Kidney epithelial cell (primary cell): ENCODE measurements around the gene MRPL58. TPM values are rescaled to one million over a fixed set of nuclear protein-coding genes. Genes with fewer than 3 reads are reported as not detected.
A peak's percentile ranks its signal among the peaks of the same experiment; 100 is the strongest.

Experiments
- DNase-seq: peaks from one replicate; pipeline ENCODE4 v3.0.0-alpha.2; 2010; ENCODE audit warnings: low read depth
- H3K27me3 ChIP-seq: 2 replicates; pipeline ENCODE4 v1.6.0; 2011; ENCODE audit warnings: low read length; ENCODE audit not compliant: control insufficient read depth, insufficient read depth
- H3K36me3 ChIP-seq: 2 replicates; pipeline ENCODE4 v1.5.1; 2011; ENCODE audit warnings: low read length; ENCODE audit not compliant: control insufficient read depth, insufficient read depth
- H3K4me3 ChIP-seq: 2 replicates; pipeline ENCODE4 v1.5.1; 2011; ENCODE audit warnings: low read depth, mild to moderate bottlenecking, control low read depth, low read length
- CTCF ChIP-seq: IDR thresholded peaks from 2 replicates; pipeline ENCODE4 v1.5.1; 2011; ENCODE audit warnings: mild to moderate bottlenecking, moderate library complexity, low read length, control low read depth, inconsistent platforms; ENCODE audit not compliant: insufficient read depth, poor library complexity, severe bottlenecking
- total RNA-seq: library from RNA; depleted of rRNA; stranded (reverse); fragments of >200 nt; gene quantifications from 2 replicates; pipeline ENCODE4 v1.2.3, GENCODE V29; 2015

Gene MRPL58
- total RNA-seq, 1 donor from 2014 or later, result 68.5 TPM

- no peak for DNase-seq
- H3K4me3 ChIP-seq, result no peak overlapping the region
- TF ChIP-seq CTCF, result no peak
- H3K36me3 ChIP-seq, result no peaks in the 10 kb centered on the region
- no peaks in the 10 kb centered on the region for H3K27me3 ChIP-seq
Observed at GRCh38 chr17:75030161-75030560, 17.7 kb downstream of the MRPL58 start.

DNA sequence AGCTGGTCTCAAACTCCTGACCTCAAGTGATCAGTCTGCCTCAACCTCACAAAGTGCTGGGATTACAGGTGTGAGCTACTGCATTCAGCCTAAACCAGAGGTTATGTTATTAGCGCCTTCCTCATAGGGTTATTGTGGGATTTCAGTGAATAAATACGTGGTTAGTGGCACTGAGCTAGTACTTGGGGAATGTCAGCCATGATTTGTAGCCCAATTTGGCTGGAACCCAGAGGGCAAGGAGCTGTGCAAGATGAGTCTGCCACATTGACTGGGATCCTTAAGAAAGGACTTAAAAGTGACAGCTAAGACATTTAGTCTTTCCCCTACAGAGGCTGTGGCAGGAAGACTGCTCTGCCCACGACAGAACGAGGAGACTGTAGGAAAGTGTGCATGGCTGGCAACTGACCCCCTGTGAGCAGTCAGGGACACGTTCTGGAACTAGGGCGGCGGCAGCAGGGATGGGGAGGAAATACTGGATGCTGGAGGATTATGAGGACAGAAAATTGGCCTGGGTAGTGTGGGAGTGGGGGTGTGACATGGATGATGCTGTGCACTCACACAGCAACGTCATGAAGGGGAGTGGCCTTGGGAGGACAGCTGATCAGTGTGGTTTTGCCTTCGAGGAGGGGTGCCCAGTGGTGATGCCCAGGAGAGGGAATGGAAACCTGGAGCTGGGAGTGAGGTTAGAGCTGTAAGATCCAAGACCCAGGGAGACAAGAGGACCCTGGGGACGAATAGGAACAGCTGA, 19.7 kb downstream of the MRPL58 start:
- no peak for DNase-seq
- TF ChIP-seq CTCF, result no peak
- Histone ChIP-seq H3K4me3 (peak overlapping the region; percentile 3), H3K27me3 (no peaks in the 10 kb centered on the region), H3K36me3 (no peaks in the 10 kb centered on the region)

GRCh38 chr17:75032720-75033280, 20.3 kb downstream of the MRPL58 start:
- TF ChIP-seq CTCF, result no peak
- H3K36me3 ChIP-seq, result no peaks in the 10 kb centered on the region
- no peaks in the 10 kb centered on the region for H3K27me3 ChIP-seq
- no peak for DNase-seq
- H3K4me3 ChIP-seq, result peak overlapping the region; percentile 65

GRCh38 chr17:75033346-75034235, 21.1 kb downstream of the MRPL58 start:
- DNase-seq, result no peak
- no peaks in the 10 kb centered on the region for H3K36me3 ChIP-seq
- peak overlapping the region; percentile 65 for H3K4me3 ChIP-seq
- TF ChIP-seq CTCF, result no peak
- no peaks in the 10 kb centered on the region for H3K27me3 ChIP-seq

GRCh38 chr17:75034236-75034908, 21.9 kb downstream of the MRPL58 start:
- H3K4me3 ChIP-seq, result peak overlapping the region; percentile 63
- H3K27me3 ChIP-seq, result no peaks in the 10 kb centered on the region
- H3K36me3 ChIP-seq, result no peaks in the 10 kb centered on the region
- DNase-seq, result no peak
- TF ChIP-seq CTCF, result peak; percentile 29
